ENCODE data around the gene ZPLD1. TPM values are rescaled to one million over a fixed set of nuclear protein-coding genes. Genes with fewer than 3 reads are reported as not detected.

The ZPLD1 gene
- total and polyA plus RNA-seq, 2 of the 4 experiments (the other 2 are of a cell fraction): under 0.01 to 0.03 TPM

DNA sequence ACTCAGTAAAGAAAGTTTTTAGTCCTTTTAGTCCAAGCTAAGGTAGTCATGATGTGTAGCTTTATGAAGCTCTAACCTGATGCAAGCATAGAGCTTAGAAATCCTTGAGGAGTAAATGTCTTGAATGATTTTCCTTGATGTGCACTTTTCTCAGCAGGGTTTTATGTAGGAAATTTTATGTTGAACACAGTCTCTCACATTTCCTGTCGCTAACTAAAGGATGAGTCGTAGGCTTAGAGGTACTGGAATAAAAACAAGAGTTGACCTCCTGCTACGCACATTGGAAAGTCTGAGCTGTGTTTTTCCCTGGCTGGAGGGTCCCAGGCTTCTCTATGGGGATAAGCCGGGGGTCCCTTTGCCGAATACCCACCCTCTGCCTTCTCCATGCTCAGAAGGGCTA is 34.7 kb upstream of the ZPLD1 start:
- dilution Hi-C loops (cut with HindIII; ENCODE audit: low sequenced_read_pairs, unreplicated experiment): no loop called here
- no peak overlapping the region for H3K23ac ChIP-seq (ENCODE audit: low read depth, low read length)
- DNase-seq (peak; percentile 71), ATAC-seq (ENCODE audit: low read depth) (no peak; the same call in 1 of the 2 replicates)
- H3K4me2 ChIP-seq (ENCODE audit: low read depth, low read length): no peak overlapping the region
- TF ChIP-seq BHLHE40 (IDR thresholded peaks at IDR 0.05; ENCODE audit: low read depth, low read length): no peak
- TF ChIP-seq MAFK (IDR thresholded peaks at IDR 0.05; ENCODE audit: low read depth, low read length): no peak
- no peak for TF ChIP-seq NFE2L2 (IDR thresholded peaks at IDR 0.05; ENCODE audit: low read depth, low read length)
- TF ChIP-seq, protein P1, sequence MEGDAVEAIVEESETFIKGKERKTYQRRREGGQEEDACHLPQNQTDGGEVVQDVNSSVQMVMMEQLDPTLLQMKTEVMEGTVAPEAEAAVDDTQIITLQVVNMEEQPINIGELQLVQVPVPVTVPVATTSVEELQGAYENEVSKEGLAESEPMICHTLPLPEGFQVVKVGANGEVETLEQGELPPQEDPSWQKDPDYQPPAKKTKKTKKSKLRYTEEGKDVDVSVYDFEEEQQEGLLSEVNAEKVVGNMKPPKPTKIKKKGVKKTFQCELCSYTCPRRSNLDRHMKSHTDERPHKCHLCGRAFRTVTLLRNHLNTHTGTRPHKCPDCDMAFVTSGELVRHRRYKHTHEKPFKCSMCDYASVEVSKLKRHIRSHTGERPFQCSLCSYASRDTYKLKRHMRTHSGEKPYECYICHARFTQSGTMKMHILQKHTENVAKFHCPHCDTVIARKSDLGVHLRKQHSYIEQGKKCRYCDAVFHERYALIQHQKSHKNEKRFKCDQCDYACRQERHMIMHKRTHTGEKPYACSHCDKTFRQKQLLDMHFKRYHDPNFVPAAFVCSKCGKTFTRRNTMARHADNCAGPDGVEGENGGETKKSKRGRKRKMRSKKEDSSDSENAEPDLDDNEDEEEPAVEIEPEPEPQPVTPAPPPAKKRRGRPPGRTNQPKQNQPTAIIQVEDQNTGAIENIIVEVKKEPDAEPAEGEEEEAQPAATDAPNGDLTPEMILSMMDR (conservative IDR thresholded peaks at IDR 0.05; ENCODE audit: low read depth, low read length): no peak
- TF ChIP-seq FOS (IDR thresholded peaks at IDR 0.05; ENCODE audit: low read depth, low read length): no peak
- no peak for TF ChIP-seq RAD21 (IDR thresholded peaks at IDR 0.05; ENCODE audit: low read length)
- no peak for TF ChIP-seq CEBPB (IDR thresholded peaks at IDR 0.05; ENCODE audit: low read depth, low read length)
- TF ChIP-seq CHD1 (IDR thresholded peaks at IDR 0.05; ENCODE audit: low read depth, low read length): no peak
- no peak for TF ChIP-seq SMC3 (IDR thresholded peaks at IDR 0.05; ENCODE audit: low read depth, low read length)
- no peak for TF ChIP-seq POLR2A (IDR thresholded peaks at IDR 0.05; ENCODE audit: low read depth, low read length)
- no peak for TF ChIP-seq MAZ (IDR thresholded peaks at IDR 0.05; ENCODE audit: borderline replicate concordance, low read depth, low read length)
- no peak for TF ChIP-seq RCOR1 (IDR thresholded peaks at IDR 0.05; ENCODE audit: insufficient replicate concordance, low read length)
- TF ChIP-seq RFX5 (IDR thresholded peaks at IDR 0.05; ENCODE audit: low read depth, low read length): no peak
- TF ChIP-seq, protein P2, sequence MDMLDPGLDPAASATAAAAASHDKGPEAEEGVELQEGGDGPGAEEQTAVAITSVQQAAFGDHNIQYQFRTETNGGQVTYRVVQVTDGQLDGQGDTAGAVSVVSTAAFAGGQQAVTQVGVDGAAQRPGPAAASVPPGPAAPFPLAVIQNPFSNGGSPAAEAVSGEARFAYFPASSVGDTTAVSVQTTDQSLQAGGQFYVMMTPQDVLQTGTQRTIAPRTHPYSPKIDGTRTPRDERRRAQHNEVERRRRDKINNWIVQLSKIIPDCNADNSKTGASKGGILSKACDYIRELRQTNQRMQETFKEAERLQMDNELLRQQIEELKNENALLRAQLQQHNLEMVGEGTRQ (IDR thresholded peaks at IDR 0.05; ENCODE audit: low read depth, low read length): no peak
- no peak for TF ChIP-seq MXI1 (IDR thresholded peaks at IDR 0.05; ENCODE audit: borderline replicate concordance, low read depth, low read length)
- TF ChIP-seq, protein P3, sequence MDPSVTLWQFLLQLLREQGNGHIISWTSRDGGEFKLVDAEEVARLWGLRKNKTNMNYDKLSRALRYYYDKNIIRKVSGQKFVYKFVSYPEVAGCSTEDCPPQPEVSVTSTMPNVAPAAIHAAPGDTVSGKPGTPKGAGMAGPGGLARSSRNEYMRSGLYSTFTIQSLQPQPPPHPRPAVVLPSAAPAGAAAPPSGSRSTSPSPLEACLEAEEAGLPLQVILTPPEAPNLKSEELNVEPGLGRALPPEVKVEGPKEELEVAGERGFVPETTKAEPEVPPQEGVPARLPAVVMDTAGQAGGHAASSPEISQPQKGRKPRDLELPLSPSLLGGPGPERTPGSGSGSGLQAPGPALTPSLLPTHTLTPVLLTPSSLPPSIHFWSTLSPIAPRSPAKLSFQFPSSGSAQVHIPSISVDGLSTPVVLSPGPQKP (IDR thresholded peaks at IDR 0.05; ENCODE audit: borderline replicate concordance, low read depth, low read length): no peak
- no peak overlapping the region; the same call in 1 of the 2 replicates for H3K4ac ChIP-seq (ENCODE audit: low read depth, low read length)
- H2BK15ac ChIP-seq (ENCODE audit: low read depth, low read length): no peak overlapping the region
- no peak overlapping the region for H3K27ac ChIP-seq (ENCODE audit: insufficient read depth, low read length)
- POLR2A ChIA-PET (ENCODE audit: unreplicated experiment): no interaction called here
- H3K9me3 ChIP-seq (ENCODE audit: control insufficient read depth, insufficient read depth, low read length): no peaks in the 10 kb centered on the region
- no peak overlapping the region for H3K14ac ChIP-seq (replicated peaks; ENCODE audit: low read depth, low read length)
- H3K9me1 ChIP-seq (ENCODE audit: insufficient read depth, low read length): no peaks in the 10 kb centered on the region
- no peaks in the 10 kb centered on the region for H3K36me3 ChIP-seq (ENCODE audit: control insufficient read depth, insufficient read depth, low read length)
- no peak overlapping the region for H2BK20ac ChIP-seq (ENCODE audit: low read depth, low read length)
- H2AFZ ChIP-seq (replicated peaks; ENCODE audit: low read length, poor library complexity): peak overlapping the region; percentile 61
- BruUV-seq (replicated peaks): no TSS peak
- H4K20me1 ChIP-seq (ENCODE audit: insufficient read depth, low read length): no peaks in the 10 kb centered on the region
- in situ Hi-C loops (cut with MboI; ENCODE audit: low sequenced_read_pairs): no loop called here
- H2BK5ac ChIP-seq (ENCODE audit: low read depth, low read length, poor library complexity, severe bottlenecking): no peak overlapping the region
- H2AK5ac ChIP-seq (ENCODE audit: low read depth, low read length): no peak overlapping the region
- no peaks in the 10 kb centered on the region for H3K79me1 ChIP-seq (ENCODE audit: low read depth in 1 of 2, low read length in 2 of 2)
- intact Hi-C loops (cut with micrococcal nuclease): no loop called here
- no peak overlapping the region for H3K4me3 ChIP-seq (ENCODE audit: insufficient read depth, low read depth, low read length)
- no peak overlapping the region; the same call in 1 of the 2 replicates for H4K5ac ChIP-seq (ENCODE audit: low read depth, low read length)
- H2BK120ac ChIP-seq (ENCODE audit: low read depth, low read length): peak overlapping the region; percentile 13; the same call in 1 of the 2 replicates
- no peak overlapping the region; the same call in 1 of the 2 replicates for H3K18ac ChIP-seq (ENCODE audit: low read depth, low read length)
- no peak overlapping the region for H4K91ac ChIP-seq (ENCODE audit: insufficient read depth, low read depth, low read length)
- H4K8ac ChIP-seq (ENCODE audit: low read depth in 2 of 2, low read length in 2 of 2): no peak overlapping the region
- no peaks in the 10 kb centered on the region for H3K4me1 ChIP-seq (ENCODE audit: control insufficient read depth, insufficient read depth, low read length)
- no peak overlapping the region for H3K9ac ChIP-seq (ENCODE audit: low read depth, low read length)
- H3K27me3 ChIP-seq (ENCODE audit: control insufficient read depth, insufficient read depth, low read length): no peaks in the 10 kb centered on the region
- H2AK9ac ChIP-seq (replicated peaks; ENCODE audit: low read depth, low read length, poor library complexity): no peak overlapping the region
- 94% methylated on average over 2 of the region's 5 CpGs; no CpG with 5 or more reads in 1 of the 2 experiments for WGBS, 2 experiments (ENCODE audit: extremely low coverage in 2 of 2, insufficient read length in 1 of 2)
- CTCF ChIA-PET: no interaction called here
- no peak overlapping the region for H3K56ac ChIP-seq (ENCODE audit: extremely low read depth, insufficient read depth, low read length)
